Measurements from ENCODE around the gene NBPF9. TPM values are rescaled to one million over a fixed set of nuclear protein-coding genes. Genes with fewer than 3 reads are reported as not detected.
A peak's percentile ranks its signal among the peaks of the same experiment; 100 is the strongest.
"Not testable (repeated sequence)": the region's sequence is repeated elsewhere in the genome, so short reads cannot be mapped to it uniquely, and the experiment has no call there.

Gene NBPF9, protein sequence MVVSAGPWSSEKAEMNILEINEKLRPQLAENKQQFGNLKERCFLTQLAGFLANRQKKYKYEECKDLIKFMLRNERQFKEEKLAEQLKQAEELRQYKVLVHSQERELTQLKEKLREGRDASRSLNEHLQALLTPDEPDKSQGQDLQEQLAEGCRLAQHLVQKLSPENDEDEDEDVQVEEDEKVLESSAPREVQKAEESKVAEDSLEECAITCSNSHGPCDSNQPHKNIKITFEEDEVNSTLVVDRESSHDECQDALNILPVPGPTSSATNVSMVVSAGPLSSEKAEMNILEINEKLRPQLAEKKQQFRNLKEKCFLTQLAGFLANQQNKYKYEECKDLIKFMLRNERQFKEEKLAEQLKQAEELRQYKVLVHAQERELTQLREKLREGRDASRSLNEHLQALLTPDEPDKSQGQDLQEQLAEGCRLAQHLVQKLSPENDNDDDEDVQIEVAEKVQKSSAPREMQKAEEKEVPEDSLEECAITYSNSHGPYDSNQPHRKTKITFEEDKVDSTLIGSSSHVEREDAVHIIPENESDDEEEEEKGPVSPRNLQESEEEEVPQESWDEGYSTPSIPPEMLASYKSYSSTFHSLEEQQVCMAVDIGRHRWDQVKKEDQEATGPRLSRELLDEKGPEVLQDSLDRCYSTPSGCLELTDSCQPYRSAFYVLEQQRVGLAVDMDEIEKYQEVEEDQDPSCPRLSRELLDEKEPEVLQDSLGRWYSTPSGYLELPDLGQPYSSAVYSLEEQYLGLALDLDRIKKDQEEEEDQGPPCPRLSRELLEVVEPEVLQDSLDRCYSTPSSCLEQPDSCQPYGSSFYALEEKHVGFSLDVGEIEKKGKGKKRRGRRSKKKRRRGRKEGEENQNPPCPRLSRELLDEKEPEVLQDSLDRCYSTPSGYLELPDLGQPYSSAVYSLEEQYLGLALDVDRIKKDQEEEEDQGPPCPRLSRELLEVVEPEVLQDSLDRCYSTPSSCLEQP (N-terminal part only)
- total RNA-seq (2022) (18.4 and 19.0 TPM in 2 replicates), Bru-seq, nascent RNA (percentile 67 among the genes with signal in this experiment), BruChase-seq, experiment 1, labeled RNA remaining after a 2-hour chase (percentile 73 among the genes with signal in this experiment), BruChase-seq, experiment 2, labeled RNA remaining after a 6-hour chase (percentile 69 among the genes with signal in this experiment)
- long read RNA-seq, partial matches to known transcripts: 2 of 29 reads
- long read RNA-seq, other reads (novel, unspliced or antisense): 27 of 29 reads

DNA sequence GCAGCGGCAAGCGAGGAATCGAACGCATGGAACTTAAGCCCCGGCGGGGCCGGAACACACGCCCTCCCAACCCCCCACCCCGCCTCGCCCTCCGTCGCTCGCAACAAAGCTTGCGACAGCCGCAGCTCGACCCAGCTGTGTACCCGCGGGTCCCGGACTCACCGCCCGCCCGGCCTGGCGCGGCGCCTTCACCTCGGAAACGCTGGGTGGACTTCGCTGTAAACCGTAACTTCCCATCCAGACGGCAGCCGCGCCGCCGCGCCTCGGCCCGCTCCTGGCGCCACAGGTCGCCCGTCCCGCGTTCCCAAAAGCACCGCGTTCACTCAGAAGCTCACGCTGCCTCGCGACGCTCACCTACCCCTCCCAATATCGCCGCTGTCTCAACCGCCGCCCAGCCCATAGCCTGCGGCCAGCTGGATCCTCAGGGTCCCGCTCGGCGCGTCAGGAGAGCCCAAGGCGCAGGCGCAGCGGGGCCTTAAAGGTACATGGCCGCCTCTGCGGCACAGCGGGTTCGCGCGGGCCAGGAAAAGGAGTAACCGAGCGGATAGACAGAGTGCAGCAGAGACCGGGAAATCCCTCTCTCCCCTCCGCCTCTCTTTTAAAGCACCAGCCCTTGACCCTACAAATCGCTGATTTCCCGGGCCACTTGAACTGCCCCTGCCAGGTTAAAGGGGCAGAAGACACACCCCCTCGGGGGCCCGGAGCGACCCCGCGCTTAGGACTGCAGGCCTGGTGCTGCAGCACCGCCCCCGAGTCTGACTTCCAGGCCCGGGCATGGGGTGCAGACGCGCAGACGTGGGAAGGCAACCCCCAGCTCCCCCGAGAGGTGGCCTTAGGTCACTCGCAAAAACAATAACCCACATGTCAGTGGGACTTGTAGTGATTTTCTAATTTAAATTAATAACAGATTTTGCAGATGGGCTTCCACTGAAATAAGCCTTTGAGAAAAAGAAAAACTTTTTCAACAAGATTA, at the start of gene NBPF9:
Gene NBPF9 (minus strand): TSS at position 443 of the 973 bp plus-strand sequence. CDS start 21,412 bp downstream, outside the sequence.
- H3K27me3 ChIP-seq (replicated peaks; ENCODE audit: control insufficient read depth, insufficient read depth, low read length); POLR2A ChIA-PET; H3K4me1 Mint-ChIP-seq (ENCODE audit: low read depth, unreplicated experiment); BruUV-seq (replicated peaks); H3K36me3 ChIP-seq (ENCODE audit: control insufficient read depth, insufficient read depth, low read length); H3K9me3 Mint-ChIP-seq (ENCODE audit: unreplicated experiment); H3K4me1 ChIP-seq; intact Hi-C loops (cut with micrococcal nuclease; ENCODE audit: unreplicated experiment); H3K36me3 Mint-ChIP-seq (ENCODE audit: insufficient read depth, unreplicated experiment); H3K9me3 ChIP-seq; CTCF ChIA-PET; H3K27me3 Mint-ChIP-seq (ENCODE audit: insufficient read depth, unreplicated experiment): not testable (repeated sequence)
- peak within 1 kb of the TSS; percentile 42 for H3K4me3 ChIP-seq (ENCODE audit: low read depth, low read length)
- peak within 1 kb of the TSS; percentile 78 for H3K27ac Mint-ChIP-seq (ENCODE audit: unreplicated experiment)
- peak; percentile 59 to 60 for DNase-seq
- peak within 1 kb of the TSS; percentile 81 for H3K4me3 Mint-ChIP-seq (ENCODE audit: unreplicated experiment)

DNA sequence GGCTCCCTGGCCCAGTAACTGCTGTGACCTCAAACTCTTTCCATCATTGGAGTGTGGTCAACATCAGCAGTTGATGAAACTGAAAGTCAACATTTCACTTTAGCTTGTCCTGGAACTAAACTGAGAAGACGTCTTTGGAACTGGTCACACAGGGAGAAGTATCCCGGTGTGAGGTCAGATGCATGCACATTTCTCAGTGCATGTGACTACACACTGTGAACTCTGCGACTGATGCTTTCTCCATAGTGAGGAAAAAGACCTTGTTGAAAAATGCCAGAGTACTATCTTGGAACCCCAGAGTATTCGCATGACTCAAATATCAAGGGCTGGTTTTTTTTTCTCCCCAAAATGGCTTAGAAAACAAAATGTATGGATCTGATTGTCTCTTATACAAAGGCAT, 46.6 kb upstream of the NBPF9 start:
- BruUV-seq (replicated peaks); H3K36me3 ChIP-seq (ENCODE audit: control insufficient read depth, insufficient read depth, low read length); H3K4me1 ChIP-seq; H3K36me3 Mint-ChIP-seq (ENCODE audit: insufficient read depth, unreplicated experiment); H3K27me3 ChIP-seq (replicated peaks; ENCODE audit: control insufficient read depth, insufficient read depth, low read length); H3K4me1 Mint-ChIP-seq (ENCODE audit: low read depth, unreplicated experiment); POLR2A ChIA-PET; H3K27me3 Mint-ChIP-seq (ENCODE audit: insufficient read depth, unreplicated experiment); intact Hi-C loops (cut with micrococcal nuclease; ENCODE audit: unreplicated experiment); H3K9me3 ChIP-seq; H3K27ac Mint-ChIP-seq (ENCODE audit: unreplicated experiment); H3K4me3 Mint-ChIP-seq (ENCODE audit: unreplicated experiment); H3K4me3 ChIP-seq (ENCODE audit: low read depth, low read length); DNase-seq; CTCF ChIA-PET; H3K9me3 Mint-ChIP-seq (ENCODE audit: unreplicated experiment): not testable (repeated sequence)

DNA sequence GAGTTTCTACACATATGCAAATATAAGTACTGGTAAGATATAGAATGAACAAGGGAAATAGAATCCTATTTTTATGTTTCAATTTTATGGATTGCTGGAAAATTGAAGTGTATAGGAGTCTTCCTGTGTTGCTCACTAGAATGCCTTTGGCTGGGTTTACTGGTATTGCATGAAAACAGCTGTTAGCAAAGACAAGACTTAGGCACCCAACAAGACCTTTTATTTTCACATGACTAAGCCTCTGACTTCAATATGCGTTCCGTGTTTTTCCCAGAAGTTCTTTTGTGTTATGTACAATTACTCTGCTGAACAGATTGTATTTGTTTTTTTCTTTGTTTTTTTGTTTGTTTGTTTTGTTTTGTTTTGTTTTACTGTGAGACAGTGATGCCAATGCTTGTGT, 34.2 kb upstream of the NBPF9 start:
- not testable (repeated sequence) for BruUV-seq (replicated peaks)

DNA sequence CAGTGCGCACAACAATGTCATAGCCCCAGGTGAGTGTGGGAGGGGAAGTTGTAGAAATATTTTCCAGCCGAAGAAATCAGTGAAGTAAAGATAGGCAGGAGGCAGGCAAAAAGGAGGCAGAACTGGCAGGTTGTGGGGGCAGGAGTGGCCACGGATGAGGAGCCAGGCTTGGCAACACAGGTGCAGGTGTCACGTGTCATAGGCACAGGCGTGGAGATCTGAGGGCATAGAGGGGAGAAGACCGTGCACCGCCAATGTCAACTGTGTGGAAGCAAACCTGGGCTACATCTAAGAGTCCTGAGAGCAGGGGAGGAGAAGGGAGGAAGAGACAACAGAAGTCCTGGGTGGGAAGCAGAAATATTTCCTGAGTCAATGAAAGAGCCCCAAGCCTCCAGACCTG, 27.6 kb upstream of the NBPF9 start:
- H3K27me3 Mint-ChIP-seq (ENCODE audit: insufficient read depth, unreplicated experiment); BruUV-seq (replicated peaks); H3K36me3 ChIP-seq (ENCODE audit: control insufficient read depth, insufficient read depth, low read length); H3K4me3 ChIP-seq (ENCODE audit: low read depth, low read length); H3K27me3 ChIP-seq (replicated peaks; ENCODE audit: control insufficient read depth, insufficient read depth, low read length); H3K4me1 Mint-ChIP-seq (ENCODE audit: low read depth, unreplicated experiment); CTCF ChIA-PET; H3K4me1 ChIP-seq; H3K27ac Mint-ChIP-seq (ENCODE audit: unreplicated experiment); H3K9me3 Mint-ChIP-seq (ENCODE audit: unreplicated experiment); H3K36me3 Mint-ChIP-seq (ENCODE audit: insufficient read depth, unreplicated experiment); intact Hi-C loops (cut with micrococcal nuclease; ENCODE audit: unreplicated experiment); H3K9me3 ChIP-seq; H3K4me3 Mint-ChIP-seq (ENCODE audit: unreplicated experiment); DNase-seq; POLR2A ChIA-PET: not testable (repeated sequence)

More for the DNA sequence above, 34.2 kb upstream of the NBPF9 start:
- DNase-seq; H3K4me1 Mint-ChIP-seq (ENCODE audit: low read depth, unreplicated experiment); H3K9me3 ChIP-seq; intact Hi-C loops (cut with micrococcal nuclease; ENCODE audit: unreplicated experiment); H3K4me1 ChIP-seq; H3K27me3 Mint-ChIP-seq (ENCODE audit: insufficient read depth, unreplicated experiment); H3K27me3 ChIP-seq (replicated peaks; ENCODE audit: control insufficient read depth, insufficient read depth, low read length); H3K4me3 Mint-ChIP-seq (ENCODE audit: unreplicated experiment); H3K36me3 ChIP-seq (ENCODE audit: control insufficient read depth, insufficient read depth, low read length); H3K4me3 ChIP-seq (ENCODE audit: low read depth, low read length); H3K36me3 Mint-ChIP-seq (ENCODE audit: insufficient read depth, unreplicated experiment); CTCF ChIA-PET; H3K27ac Mint-ChIP-seq (ENCODE audit: unreplicated experiment); H3K9me3 Mint-ChIP-seq (ENCODE audit: unreplicated experiment); POLR2A ChIA-PET: not testable (repeated sequence)

DNA sequence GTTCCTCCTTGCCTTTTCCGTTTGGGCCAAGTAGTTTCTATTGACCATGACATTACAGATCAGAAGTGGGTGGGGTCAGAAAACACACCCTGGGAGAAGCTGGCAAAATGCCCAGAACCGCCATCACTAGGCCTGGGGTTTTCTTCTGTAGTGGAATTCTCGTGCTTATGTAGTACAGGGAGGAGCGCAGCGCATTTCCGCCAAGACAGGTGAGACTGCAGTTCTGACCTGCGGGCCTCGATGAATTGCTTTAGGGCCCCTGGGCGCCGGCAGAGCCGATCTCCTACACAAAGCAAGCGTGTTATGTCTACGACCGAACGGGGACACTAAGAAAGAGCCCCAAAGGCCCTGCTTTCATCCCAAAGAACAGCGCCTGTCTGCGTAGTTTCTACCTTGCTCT, 25.9 kb upstream of the NBPF9 start:
- H3K4me3 ChIP-seq (ENCODE audit: low read depth, low read length); H3K36me3 Mint-ChIP-seq (ENCODE audit: insufficient read depth, unreplicated experiment); H3K27me3 ChIP-seq (replicated peaks; ENCODE audit: control insufficient read depth, insufficient read depth, low read length); POLR2A ChIA-PET; H3K4me3 Mint-ChIP-seq (ENCODE audit: unreplicated experiment); intact Hi-C loops (cut with micrococcal nuclease; ENCODE audit: unreplicated experiment); H3K4me1 ChIP-seq; H3K9me3 ChIP-seq; H3K9me3 Mint-ChIP-seq (ENCODE audit: unreplicated experiment); H3K4me1 Mint-ChIP-seq (ENCODE audit: low read depth, unreplicated experiment); H3K36me3 ChIP-seq (ENCODE audit: control insufficient read depth, insufficient read depth, low read length); H3K27ac Mint-ChIP-seq (ENCODE audit: unreplicated experiment); DNase-seq; CTCF ChIA-PET; BruUV-seq (replicated peaks); H3K27me3 Mint-ChIP-seq (ENCODE audit: insufficient read depth, unreplicated experiment): not testable (repeated sequence)

DNA sequence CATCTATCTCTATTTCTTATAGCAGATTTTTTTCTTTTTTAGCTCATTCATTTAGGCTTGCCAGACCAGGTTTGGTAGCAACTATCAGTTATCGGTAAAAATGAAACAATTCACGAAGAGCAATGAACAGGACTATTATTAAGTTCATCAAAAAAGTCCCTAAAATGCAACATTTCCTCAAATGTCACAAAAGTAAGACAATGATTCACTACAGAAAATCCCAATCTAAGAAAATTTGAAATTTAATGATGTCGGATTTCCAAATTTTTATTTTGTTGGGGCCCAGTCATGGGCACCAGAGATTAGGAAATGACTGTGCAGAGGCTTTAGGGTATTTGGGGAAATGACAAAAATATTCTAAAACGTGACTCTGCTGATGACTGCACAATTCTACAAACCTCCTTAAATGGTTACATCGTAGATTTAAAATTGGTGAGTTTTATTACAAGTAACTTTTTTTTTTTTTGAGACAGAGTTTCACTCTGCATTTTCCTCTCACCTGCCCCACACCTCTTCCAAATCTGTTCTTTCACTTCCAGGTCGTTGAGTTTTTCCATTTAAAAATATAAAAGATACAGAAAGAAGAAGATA, 23.3 kb upstream of the NBPF9 start:
- H3K4me3 ChIP-seq (ENCODE audit: low read depth, low read length); H3K9me3 ChIP-seq; H3K27me3 Mint-ChIP-seq (ENCODE audit: insufficient read depth, unreplicated experiment); H3K36me3 ChIP-seq (ENCODE audit: control insufficient read depth, insufficient read depth, low read length); H3K9me3 Mint-ChIP-seq (ENCODE audit: unreplicated experiment); DNase-seq; H3K27ac Mint-ChIP-seq (ENCODE audit: unreplicated experiment); POLR2A ChIA-PET; H3K36me3 Mint-ChIP-seq (ENCODE audit: insufficient read depth, unreplicated experiment); intact Hi-C loops (cut with micrococcal nuclease; ENCODE audit: unreplicated experiment); H3K4me1 Mint-ChIP-seq (ENCODE audit: low read depth, unreplicated experiment); BruUV-seq (replicated peaks); H3K4me3 Mint-ChIP-seq (ENCODE audit: unreplicated experiment); H3K27me3 ChIP-seq (replicated peaks; ENCODE audit: control insufficient read depth, insufficient read depth, low read length); H3K4me1 ChIP-seq; CTCF ChIA-PET: not testable (repeated sequence)
